Activated CD4-positive, CD25-positive, alpha-beta regulatory T cell treated with anti-CD3 and anti-CD28 coated beads, Interleukin-2, amount 50 U/mL, for 24 hours (primary cell): ENCODE results near the gene SPECC1L.
A peak's percentile ranks its signal among the peaks of the same experiment; 100 is the strongest.

Experiments used
- ATAC-seq, 2 donors: fragments of 150-1000 bp; cut with Tn5 transposase; one replicate each; pipeline ENCODE4 v1.10.0; 2021; ENCODE audit warnings: mild to moderate bottlenecking in 1 of 2, moderate library complexity in 1 of 2

SPECC1L gene

GRCh38 chr22:24417901-24418641 lies 147.4 kb downstream of the SPECC1L start:
- no peak for ATAC-seq

DNA sequence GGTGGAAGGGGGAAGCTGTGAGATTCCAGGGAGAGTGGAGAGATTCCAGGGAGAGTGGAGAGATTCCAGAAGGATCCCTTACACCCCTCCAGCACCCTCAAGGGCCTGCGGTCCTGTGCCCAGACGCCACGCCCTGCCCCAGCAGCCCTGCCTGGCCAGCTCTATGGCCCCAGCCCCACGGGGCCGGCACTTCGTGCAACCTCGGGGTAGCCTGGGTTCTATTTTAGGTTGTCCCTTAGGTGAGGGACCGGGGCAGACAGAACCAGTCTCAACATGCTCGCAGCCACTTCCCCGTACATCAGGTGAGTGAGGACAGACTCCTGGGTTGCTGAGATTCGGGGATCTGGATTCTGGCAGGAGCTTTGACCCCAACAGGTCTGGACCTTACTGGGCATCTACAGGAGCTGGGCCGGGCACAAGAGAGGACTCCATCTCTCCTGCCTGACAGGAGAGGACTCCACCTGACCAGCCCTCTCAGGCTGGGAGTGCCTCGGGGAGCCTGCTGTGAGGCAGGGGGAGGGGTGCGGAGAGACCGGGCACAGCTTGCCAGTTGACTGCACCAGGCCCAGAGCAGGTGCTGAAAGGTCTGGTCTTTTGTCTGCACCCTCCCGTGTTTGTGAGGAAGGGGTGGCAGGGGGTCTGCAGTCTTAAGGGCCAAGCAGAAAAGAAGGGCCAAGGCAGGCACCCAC lies 148.3 kb downstream of the SPECC1L start:
- ATAC-seq = no peak

GRCh38 chr22:24419475-24419850 lies 148.8 kb downstream of the SPECC1L start:
- ATAC-seq = no peak

DNA sequence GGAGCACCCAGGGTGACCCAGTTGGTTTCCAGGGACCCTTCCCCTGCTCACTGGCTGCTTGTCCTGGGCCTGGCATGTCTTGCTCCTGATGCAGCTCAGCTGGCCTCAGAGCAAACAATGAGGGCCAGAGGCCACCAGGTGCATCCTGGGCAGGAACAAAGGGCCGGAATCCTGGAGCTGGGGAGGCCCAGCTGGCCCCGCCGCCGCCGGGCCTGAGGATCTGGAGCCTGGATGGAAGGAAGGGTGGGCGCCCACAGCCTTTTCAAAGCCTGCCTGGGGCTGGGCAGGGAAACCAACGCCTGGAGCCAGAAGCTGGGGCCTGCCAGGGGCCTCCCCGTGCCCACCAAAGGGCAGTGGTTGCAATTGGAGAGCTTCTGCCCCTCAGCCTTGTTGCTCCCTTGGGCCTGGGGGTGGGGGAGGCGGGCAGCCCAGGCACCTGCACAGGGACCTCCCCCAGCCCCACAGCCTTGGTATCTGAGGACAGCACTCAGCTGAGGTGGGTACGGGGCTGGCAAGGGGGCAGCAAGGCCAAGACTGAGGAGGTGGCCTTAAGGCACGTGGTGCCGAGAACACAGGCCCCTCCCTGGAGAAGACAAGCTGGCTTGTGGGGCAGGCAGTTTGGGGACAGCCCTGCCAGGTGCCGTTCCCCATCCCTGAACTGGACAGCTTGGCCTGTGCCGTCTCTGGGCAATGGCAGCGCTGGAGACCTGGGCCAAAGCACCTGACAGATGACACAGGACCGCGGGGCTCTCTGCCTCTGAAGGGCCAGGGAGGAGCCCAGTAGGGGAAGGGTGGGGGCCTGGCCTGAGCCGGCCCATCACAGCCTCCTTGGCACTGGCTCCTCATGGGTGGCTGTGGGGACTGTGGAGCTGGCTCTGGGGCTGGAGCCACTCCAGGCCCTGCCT lies 149.7 kb downstream of the SPECC1L start:
- ATAC-seq = no peak

GRCh38 chr22:24420977-24421343 lies 150.3 kb downstream of the SPECC1L start:
- no peak for ATAC-seq

GRCh38 chr22:24421428-24421931 lies 150.8 kb downstream of the SPECC1L start:
- ATAC-seq = peak; percentile 44 to 50

DNA sequence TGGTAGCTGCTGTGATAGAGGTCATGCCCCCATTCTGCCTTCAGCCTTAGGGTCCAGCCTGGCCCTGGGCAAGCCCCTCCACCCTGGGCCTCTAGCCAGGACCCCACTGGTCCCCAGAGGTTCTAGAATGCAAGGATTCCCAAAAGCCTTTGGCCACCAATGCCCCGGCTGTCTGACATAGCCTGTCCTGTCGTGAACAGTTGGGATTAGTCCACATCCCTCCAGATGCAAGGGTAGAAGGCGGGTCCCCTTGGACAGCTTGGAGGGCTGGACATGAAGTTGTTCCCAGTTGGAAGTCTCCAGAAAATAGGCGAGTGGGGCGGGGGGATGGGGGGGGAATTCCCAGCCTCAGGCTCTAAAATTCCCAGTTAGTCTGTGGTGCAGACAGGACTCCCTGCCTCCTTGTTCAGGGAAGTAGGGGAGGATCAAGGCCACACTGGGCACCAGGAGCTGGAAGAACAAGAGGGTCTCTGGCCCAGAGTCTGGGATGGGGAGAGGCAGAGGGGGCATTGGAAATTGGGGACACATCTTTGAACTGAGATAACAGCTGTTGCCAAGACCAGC lies 151.6 kb downstream of the SPECC1L start:
- no peak for ATAC-seq

GRCh38 chr22:24423519-24424000 lies 152.9 kb downstream of the SPECC1L start:
- peak; percentile 29 to 34 for ATAC-seq

- peak; percentile 8 to 12 for ATAC-seq
Observed at GRCh38 chr22:24424001-24424900, 153.6 kb downstream of the SPECC1L start.

- ATAC-seq = no peak
Observed at GRCh38 chr22:24424901-24425775, 154.5 kb downstream of the SPECC1L start.

DNA sequence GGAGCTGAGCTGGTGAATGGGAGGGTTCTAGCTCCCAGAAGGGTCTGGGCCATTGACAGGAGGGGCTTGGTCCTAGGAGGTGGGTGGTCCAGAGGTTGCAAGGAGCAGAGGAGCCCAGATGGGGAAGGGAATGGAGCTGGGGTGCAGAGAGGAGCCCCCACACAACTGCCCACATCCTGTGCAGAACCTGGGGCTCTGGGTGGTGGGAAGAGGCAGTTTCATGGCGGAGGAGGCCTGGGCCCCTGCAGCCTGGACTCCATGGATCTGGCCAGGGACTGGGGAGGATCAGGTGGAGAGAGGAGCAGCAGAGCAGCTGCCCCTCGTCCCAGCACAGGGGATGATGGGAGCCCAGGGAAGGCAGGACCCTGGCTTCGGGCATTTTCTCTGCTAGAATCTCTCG lies 155.8 kb downstream of the SPECC1L start:
- no peak for ATAC-seq

DNA sequence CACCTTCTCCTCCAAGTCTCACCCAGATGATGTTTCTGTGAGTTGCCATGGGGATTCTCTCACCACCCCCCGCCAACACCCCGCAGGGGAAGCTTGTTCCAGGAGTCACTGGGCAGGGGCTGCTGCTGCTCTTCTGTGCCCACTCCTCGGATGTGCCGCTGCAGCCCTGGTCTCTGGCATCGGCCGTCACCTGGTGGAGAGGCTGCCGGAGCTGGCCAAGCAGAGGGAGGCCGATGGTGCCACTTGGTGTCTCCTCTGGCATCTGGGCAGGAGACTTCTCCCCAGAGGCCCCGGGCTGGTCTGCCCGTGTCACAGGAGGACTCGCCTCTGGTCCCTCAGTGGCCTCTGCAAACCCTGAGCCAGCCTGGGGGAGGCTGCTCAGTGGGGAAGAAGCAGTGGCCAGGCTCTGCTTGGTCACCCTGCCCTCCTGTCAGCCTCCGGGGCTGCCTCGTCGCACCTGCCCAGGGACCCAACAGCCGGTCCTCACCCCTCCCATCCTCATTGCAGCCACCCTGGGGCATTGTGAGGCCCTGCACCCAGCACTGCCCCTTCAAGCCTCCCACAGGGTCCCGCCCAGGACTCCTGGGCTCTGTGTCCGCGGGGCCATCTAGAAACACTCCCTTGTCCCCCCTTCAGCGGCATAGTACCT lies 156.3 kb downstream of the SPECC1L start:
- no peak for ATAC-seq

- ATAC-seq = peak; percentile 81
Observed at GRCh38 chr22:24427500-24428164, 157.0 kb downstream of the SPECC1L start, which contains the start of gene ADORA2A. TSS of gene ADORA2A (plus strand) at chr22:24427599. CDS start at chr22:24433405, 5,806 bp downstream.

- ATAC-seq = no peak
Observed at GRCh38 chr22:24428751-24429410, 158.2 kb downstream of the SPECC1L start.

DNA sequence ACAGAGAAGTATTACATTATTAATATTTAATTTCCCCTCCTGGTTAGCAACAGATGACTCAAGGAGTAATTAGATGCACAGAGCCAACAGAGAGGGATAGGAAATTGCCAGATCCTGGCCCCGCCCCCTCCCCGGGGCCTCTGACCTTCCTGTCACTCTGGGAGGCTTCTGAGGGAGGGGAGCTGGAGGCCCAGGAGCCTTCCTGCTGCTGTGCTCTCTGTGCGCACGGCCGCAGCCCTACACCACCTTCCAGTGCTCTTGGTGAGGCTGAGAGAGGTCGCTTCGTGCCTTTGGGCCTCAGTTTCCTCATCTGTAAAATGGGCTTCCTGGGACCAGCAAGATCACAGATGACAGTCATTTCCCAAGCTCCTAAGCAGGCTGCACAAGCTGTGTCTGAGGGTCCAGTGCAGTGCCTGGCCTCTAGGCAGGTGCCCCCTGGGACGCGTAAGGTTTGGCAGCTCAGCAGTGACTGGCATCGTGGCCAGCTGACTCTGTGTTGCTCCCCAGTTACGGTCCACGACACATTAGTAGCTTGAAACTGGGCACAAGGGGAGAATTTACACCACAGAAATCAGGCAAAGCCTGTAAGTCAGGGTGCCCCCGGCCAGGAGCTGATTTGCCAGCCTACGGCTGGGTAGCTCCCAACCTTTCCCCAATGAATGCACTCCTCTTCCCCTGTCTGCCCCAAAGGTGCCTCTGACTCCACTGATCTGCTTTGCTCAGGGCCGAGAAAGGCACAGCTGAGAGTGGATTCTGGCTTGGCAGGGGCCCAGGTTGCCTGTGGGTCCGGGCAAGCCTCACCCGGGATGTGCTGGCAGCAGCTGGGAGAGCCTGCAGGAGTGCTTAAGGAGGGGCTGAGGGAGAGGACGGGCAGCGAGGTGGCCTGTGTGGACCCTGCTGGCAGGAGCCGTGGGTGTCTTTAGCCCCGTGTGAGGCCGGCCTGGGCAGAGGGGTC lies 159.1 kb downstream of the SPECC1L start:
- ATAC-seq = peak; percentile 6 to 9

DNA sequence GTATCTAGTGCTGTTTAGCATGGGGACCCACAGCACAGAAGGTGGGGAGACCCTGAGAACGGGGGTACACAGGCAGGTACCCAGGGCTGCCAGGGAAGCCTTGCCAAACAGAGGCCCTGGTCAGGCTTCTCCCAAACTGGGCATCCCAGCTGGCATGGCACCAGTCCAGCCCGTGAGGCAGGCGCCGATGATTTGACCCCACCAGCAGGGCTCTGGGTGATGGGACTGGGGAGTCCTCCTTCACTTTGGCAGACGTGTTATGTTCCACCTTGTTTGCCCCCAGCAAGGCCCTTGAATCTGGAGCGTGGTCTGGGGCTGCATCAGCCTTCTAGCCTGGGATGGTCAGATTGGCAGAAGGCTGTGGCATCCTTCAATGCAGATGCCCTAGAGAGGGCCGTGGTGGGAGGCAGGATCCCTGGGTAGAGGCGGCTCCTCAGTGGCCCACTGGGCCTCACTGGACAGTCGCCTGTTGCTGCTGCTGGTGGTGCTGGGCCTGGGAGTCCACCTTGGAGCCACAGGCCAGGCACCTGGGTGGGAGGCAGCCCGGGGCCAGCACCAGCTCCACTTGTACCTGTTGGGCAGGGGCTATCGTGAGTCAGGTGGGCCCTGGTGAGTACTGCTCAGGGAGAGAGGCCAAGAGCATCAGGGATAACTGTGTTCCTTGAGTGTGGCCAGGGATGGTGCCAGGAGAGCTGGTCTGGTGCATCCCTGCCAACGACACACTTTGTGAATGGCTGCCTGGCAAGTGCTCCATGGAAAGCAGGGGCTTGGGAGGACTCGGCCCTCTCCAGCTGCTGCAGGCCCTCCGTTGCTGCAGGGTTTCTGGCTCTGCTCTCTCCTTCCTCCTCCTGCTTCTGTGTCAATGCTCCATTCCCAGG lies 160.0 kb downstream of the SPECC1L start:
- no peak for ATAC-seq
